KG1 (cell line): ENCODE results near the gene TWF1.
"Not testable (repeated sequence)": the region's sequence is repeated elsewhere in the genome, so short reads cannot be mapped to it uniquely, and the experiment has no call there.

Source experiments
- DNase-seq: peaks from one replicate; lab custom pipeline; 2025; lab: John Stamatoyannopoulos, UW

The TWF1 gene

DNA sequence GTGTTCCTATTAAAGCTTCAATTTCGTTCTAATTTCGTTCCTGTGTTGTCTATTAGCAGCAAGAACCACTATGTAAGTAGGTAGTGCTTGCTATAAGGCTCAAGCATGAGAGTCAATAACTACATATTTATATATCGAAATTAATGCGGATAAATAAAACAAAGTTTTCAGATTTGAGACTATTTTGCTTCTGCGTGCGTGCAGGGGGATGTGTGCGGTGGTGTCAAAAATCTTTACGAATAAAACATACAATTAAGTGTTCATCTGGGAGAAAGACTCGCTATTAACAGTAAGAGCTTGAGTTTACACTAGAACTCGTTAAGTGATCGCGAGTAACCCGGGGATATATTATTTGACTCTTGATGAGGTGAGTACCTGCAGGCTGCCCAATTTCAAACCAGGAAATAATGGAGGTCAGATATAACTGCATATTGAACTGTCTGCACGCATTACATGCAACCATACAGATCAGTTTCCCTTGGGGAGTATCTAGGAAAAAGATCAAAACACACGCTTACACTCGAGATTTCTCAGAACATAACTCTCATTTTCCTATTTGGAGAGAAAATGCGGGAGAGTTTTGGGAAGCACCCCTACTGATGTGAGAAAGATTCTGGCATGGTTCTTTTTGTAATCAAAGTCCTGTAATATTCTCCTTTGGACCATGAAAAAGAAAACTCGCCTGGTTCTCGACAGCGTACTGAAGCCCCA, 813 bp downstream of the TWF1 start:
- DNase-seq, result no peak

DNA sequence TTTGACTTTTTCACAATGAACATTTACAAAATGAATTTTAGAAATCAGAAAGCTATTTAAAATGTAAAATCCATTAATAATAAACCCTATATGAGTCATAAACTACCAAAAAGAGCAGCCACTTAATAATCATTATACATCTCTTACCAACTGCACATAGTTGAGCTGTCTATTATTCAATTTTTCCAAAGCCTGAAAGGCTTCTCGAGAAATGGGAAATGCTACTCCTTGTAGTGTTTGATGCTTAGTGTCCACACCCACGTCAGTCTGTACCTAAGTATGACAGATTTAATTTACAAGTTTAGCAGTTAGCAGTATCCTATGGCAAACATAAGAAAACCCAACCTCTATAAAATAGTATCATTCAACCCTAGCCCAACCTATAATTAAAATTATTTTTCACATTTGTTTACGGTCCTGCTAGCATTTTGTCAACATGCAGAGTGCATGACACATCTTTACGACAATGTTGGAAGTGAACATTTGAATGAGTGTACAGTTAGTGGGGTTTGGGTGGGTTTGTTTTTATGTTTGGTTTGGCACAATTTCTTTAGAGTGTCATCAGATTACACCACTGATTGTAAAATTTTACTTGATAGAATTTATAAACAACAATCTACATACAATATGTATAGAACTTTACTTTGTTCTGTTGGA, 8.4 kb downstream of the TWF1 start:
- DNase-seq, result no peak

DNA sequence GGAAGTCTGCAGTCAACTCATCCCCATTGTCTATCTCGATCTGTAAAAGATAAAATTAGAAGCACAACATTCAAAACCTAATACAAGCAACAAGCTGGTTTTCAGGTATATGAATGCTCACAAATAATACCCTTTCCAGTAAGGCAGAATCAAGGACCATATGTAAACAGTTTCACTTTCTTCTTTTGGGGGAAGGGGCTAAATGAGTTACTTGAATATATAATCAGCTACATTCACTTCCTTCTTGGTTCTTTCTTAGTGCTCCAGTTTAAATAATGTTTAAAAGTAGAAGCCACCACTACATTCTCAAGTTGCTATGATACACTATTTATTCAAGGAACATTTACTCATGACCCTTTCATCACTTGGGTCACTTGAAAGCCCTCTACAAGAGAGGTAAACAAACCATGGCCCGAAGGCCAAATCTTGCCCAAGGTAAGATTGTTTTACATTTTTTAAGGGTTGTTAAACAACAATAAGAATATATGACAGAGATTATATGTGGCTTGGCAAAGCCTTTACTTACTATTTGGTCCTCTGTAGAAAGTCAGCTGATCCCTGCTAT, 10.3 kb downstream of the TWF1 start:
- DNase-seq, result no peak

DNA sequence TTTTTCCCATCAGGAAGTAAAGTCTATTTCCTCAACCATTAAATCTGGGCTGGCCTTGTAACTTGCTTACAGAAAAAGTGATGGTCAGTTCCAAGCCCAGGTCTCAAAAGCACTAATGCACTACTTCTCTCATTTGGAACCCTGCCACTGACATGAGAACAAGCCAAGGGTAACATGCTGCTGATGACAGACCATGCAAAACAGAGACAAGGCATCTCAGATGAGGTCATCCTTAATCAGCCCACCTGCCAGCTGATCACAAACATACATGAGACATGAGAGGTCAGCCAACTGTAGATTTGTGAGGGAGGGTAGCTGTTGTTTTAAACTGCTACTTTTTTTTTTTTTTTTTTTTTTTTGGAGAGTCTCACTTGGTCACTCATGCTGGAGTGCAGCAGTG, 16.2 kb downstream of the TWF1 start:
- no peak for DNase-seq

DNA sequence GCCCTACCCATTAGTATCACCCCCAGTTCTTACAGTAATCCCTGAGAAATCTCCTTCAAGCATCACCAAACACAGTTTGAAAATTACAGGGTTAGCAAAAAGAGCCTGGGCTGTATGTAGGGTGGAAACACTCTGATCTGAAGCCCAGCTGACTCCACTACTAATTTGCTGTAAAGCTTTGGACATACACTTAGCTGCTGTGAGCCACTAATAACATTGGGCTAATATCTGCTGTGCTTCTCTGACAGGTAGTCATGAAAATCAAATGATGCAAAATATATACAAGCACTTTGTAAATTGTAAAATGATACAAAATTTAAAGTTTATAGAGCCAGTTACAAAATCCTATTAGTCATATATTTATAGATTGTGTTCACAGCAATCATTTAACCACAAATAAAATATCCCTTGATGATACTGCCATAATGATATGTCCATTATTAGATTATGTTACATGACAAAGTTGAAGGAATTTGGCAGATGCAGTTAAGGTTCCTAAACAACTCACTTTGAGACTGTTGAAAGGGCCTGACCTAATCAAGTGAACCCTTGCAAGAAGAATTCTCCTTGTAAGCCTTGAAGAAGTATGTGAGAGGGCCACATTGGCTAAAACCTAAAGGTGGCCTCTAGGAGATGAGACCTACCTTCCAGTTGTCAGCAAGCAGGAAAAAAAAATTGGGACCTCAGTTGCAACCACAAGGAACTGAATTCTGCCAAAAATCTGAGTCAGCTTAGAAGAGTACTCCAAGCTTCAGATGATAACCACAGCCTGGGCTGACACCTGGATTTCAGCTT, 19.0 kb downstream of the TWF1 start:
- DNase-seq, result no peak

DNA sequence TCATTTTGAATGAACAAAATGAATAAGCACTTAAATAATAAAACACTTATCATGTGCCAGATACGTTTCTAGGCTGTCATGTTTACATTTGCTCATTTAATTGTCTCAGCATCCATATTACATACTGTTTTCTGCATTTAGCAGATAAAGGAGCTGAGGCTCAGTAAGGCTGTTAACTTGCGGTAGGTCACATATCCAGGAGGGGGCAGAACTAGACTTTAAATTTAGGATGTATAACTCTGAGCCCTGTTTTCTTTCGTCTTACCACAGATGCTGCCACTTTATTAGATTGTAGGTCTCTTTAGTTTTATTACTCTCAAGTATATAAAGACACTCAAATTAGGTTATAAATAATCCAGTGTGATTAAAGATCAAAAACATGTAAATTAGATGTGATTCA, 29.6 kb downstream of the TWF1 start:
- no peak for DNase-seq

DNA sequence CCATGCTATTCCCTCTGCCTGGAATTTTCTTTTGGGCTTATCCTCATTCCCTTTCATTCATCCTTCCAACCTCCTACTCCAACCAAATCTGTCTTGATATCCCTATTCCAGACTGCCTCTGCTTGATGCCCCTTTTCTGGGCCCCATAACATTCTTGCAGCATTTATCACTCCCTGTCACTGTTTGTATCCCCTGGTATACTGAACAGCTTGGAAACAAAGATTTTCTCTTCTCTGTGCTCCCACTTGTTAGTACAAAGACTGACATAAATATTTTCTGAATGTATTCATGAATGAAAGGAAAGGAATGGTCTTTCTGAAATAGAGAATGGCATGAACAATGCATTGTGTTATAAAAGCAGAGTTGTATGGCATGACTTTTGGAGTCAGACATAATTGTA, 39.8 kb downstream of the TWF1 start:
- no peak for DNase-seq

DNA sequence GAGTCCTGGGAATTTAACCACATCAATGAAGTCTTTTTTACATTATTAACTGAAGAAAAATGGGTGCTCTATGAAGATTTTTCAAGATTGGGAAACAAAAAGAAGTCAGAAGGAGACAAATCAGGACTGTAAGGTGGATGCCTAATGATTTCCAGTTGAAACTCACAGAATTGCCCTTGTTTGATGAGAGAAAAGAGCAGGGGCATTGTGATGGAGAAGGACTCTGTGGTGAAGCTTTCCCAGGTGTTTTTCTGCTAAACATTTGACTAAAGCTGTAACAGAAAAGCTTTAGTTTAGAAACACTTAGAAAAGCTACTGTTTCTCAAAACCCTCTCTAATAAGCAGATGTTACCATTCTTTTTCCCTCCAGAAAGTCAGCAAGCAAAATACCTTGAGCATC, 41.6 kb downstream of the TWF1 start:
- no peak for DNase-seq

DNA sequence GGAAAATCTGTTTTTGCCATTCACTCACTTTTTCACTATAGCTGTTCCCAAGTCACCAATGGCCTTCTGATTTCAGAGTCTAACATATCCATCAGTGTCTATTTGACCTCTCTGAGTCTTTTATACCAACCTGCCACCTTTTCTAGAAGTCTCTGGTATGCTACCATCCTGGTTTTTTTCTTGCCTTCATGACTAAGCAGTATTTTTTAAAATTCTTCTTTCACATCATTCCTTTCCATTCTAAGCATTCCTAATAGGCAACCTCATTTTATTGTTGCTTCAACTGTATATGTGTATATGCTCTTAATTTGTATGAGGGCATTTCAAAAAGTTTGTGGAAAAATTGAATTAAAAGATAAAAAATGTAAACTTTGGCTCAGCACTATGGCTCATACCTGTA, 42.3 kb downstream of the TWF1 start:
- no peak for DNase-seq

DNA sequence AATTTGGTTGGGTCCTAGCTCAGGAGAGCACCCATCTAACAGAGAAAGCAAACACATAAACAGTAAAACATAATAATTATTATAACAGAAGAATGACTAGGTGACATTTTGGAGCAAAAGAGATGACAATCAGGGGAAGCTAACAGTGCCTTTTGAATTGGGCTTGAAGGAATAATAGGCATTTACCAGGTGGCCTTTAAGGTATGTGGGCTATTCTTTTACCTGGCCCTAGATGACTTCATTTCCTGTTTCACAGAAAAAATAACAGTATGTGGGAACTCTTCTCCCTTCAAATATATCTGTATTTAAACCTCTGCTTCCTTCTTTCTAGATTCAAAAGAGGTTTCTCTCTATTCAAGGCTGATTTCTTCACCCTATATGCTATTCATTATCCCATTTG, 43.5 kb downstream of the TWF1 start:
- no peak for DNase-seq

DNA sequence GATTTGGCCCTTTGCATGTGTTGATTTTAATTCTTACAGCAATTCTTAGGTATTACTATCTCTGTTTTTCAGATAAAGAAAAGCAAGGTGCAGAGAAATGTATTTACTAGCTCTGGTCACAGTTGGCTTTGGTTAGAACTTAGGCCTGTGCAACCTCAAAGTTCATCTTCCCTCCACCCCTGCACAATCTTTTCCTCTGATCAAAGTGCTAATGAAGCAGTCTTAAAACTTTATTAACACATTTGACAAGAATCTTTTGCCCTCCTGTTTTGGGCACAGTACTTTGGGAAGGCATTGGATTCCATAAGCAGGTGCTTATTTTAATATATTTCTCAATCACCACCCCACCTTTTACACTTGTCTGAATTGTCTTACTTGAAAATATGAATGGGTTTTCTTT, 44.6 kb downstream of the TWF1 start:
- DNase-seq, result no peak

DNA sequence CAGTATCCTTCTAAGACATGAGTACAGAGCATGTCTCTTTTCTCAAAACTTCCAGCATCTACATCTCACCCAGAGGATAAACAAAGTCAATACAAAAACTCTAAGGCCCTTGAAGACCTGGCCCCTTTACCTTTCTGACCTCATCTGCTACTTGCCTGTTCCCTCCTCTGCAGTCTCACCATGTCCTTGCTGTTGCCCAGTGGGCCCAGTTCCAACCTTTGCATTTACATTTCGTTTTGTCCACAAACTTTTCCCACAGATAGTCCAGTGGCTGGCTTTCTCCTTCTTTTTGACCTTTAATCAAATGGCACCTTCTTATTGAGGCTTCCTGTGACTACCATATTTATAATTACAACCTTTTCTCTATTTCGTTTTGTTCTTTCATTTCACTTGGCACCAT, 45.7 kb downstream of the TWF1 start:
- no peak for DNase-seq

DNA sequence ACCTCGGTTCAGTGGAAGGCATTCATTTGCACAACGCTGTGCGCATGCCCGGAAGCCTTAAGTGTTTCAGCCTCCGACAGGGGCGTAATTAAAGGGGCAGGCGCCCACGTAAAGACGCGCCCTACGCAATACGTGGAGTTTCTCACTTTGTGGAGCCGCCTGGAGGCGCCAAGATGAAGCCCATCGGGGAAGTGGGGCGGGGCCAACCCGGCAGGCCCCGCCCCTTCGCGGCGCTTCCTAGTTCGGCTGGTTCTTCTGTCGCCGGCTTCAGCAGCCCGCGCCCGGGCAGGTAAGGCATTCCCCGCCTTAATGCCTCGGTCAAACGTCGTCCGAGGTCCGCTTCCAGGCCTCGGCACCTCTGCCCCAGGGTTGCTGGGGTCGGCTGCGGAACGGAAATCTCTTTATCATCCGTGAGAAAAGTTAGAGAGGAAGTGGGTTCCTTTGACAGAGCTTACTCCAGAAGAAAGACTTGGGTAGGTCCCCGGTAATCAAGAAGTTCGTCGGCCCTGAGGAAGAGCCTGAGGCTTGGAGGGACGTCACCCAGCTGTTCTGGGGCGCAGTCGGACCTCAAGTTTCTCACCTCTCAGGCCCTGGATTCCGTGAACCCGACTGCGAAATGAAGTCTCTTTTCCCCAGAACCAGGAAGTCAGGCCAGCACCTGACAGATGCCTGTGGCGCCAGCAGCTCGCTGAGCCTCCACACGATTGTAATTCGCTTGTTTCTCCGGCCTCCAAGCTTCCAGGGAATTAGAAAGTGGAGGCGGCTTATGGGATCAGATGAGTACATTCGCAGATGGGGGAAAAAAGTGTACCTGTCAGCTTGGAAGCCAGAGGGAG, 47.2 kb downstream of the TWF1 start, which contains the start of the genes IRAK4 and PUS7L:
Gene IRAK4 (plus strand): TSS at position 224 of the 836 bp plus-strand sequence. CDS start 9,161 bp downstream, outside the sequence.
Gene PUS7L (minus strand): TSS at position 63 of the 836 bp plus-strand sequence. CDS start 3,545 bp downstream, outside the sequence.
- DNase-seq, result peak; percentile 89

DNA sequence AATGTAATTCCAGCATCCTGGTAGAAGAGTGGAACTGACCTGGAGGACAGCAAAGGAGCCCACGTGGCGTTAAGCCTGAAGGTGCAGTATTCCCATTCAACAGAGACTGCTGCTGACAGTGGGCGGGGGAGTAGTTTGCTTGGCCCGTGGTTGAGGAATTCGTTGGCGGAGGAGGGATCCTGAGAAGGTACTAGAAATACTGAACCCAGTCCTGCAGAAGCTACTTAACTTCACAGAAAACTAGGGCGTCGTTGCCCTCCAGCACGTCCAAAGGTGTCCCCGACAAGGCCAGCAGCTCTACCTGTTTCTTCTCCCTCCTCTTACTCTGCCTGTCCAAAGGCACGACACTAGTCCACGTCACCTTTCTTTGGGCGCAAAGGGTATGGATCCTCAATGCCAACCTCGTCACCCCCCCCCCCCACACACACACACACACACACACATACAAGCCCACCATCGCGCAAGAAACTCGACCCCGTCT, 47.8 kb downstream of the TWF1 start:
- DNase-seq, result no peak

DNA sequence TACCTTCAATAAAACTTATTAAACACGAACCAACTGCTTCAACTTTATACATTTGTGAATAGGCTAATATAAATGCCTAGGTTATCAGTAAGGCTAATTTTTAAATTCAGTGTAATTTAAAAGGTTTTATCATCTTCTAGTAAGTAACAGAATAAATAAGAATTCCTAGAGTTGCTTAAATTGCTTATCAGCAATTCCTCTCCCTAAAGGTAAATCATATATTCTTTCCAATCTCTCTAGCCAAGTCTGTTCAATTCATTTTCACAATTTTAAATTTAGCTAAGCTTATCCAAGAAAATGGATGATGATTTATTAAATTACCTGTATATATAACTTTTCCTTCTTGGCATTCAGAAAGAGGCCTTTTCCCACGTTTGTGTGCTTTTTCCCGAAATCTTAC, 52.1 kb downstream of the TWF1 start:
- DNase-seq, result no peak

DNA sequence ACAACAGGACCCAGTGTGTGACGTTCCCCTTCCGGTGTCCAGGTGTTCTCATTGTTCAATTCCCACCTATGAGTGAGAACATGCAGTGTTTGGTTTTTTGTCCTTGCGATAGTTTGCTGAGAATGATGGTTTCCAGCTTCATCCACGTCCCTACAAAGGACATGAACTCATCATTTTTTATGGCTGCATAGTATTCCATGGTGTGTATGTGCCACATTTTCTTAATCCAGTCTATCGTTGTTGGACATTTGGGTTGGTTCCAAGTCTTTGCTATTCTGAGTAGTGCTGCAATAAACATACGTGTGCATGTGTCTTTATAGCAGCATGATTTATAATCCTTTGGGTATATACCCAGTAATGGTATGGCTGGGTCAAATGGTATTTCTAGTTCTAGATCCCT, 54.8 kb downstream of the TWF1 start:
- not testable (repeated sequence) for DNase-seq

DNA sequence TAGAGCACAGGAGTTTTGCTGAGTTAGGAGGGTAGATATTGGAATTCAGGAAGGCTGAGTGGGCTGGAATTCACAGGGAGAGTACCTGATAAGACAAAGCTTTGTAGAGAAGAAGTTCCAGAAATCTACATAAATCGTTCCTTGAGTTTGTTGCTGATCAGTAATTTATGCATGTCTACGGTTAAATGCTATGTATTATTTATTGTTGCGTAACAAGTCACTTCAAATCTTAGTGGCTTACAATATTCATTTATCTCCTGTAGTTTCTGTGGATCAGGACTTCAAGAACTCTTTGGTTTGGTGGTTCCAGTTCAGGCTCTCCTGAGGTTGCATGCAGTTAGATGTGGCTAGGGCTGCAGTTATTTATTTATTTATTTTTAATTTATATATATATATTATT, 55.3 kb downstream of the TWF1 start:
- DNase-seq, result no peak

DNA sequence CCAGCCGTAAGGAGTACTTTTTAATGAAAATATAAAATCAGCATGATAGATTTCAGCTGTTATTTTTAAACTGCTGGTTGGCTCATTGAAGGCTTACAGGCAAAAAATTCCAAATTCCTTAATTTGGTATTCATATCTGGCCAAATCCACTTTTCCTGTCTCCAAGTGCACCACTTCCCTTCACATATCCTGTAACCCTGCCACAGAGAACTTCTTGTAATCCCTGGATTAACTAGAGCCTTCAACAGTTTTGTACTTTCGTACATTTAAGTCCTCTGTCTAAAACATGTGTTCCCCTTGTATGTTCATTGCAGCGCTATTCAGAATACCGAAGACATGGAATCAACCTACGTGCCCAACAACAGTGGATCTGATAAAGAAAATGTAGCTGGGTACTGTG, 57.1 kb downstream of the TWF1 start:
- no peak for DNase-seq

DNA sequence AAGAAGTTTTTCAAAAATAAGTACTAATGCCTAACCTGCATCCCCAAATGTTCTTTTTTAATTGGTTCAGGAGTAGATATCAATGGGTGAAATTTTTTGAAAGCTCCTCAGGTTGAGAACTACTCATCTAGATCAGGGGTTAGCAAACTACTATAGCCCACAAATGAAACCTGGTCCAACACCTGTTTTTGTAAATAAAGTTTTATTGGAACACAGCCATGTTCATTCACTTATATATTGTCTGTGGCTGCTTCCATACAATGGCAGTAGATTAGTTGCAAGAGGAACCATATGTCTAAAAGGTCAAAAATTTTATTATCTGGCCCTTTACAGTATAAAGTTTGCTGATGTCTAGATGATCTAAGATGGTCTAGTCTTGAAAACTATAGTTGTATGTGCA, 61.3 kb downstream of the TWF1 start:
- no peak for DNase-seq
